Measurements from ENCODE around the gene CNPPD1.

DNA sequence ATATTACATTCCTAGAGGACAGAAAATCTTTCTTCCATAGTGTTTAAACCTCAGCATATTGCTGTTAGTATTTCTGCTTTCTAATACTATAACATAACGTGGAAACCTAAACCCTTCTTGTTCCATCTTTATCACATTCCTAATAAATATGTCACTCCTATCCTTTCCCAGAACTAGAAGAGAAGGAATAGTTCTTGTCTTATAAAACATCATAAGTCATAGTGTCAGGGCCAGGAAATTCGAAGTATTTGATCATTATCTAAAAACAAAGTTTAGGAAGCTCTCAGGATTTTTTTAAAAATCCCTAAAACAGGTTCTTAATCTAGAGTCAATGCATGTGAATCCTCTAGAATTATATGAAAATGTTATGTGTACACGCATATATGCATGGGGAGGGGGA is 18.1 kb downstream of the CNPPD1 start:
- no peak for TF ChIP-seq POLR2A (IDR thresholded peaks at IDR 0.05; ENCODE audit: low read depth, low read length)
- TF ChIP-seq POLR2AphosphoS5 (IDR thresholded peaks at IDR 0.05; ENCODE audit: low read depth, low read length) = no peak
- no peak for TF ChIP-seq TAF1 (IDR thresholded peaks at IDR 0.05; ENCODE audit: low read depth, low read length)
- no peak for TF ChIP-seq SPI1 (IDR thresholded peaks at IDR 0.05; ENCODE audit: low read depth, low read length)
- TF ChIP-seq PAX5 (IDR thresholded peaks at IDR 0.05; ENCODE audit: insufficient read depth, low read length, severe bottlenecking) = no peak

Data from GM12891 (cell line).